ENCODE data around the gene PMM1.
"Not testable (repeated sequence)": the region's sequence is repeated elsewhere in the genome, so short reads cannot be mapped to it uniquely, and the experiment has no call there.

Gene PMM1

GRCh38 chr22:41589391-41590241 is at the start of gene PMM1:
TSS of gene PMM1 (minus strand) at chr22:41589840. CDS start at chr22:41589805, 35 bp downstream.
- DNase-seq = peak; percentile 100

GRCh38 chr22:41638748-41639147 is 49.1 kb upstream of the PMM1 start:
- DNase-seq = no peak

GRCh38 chr22:41638124-41638523 is 48.5 kb upstream of the PMM1 start:
- no peak for DNase-seq

- not testable (repeated sequence) for DNase-seq
These were observed 48.0 kb upstream of the PMM1 start for GRCh38 chr22:41637623-41638022.

- no peak for DNase-seq
These were observed 46.8 kb upstream of the PMM1 start for GRCh38 chr22:41636467-41636866.

GRCh38 chr22:41634610-41635009 is 45.0 kb upstream of the PMM1 start:
- DNase-seq = not testable (repeated sequence)

GRCh38 chr22:41631615-41632014 is 42.0 kb upstream of the PMM1 start:
- DNase-seq = not testable (repeated sequence)

GRCh38 chr22:41631115-41631514 is 41.5 kb upstream of the PMM1 start:
- DNase-seq = not testable (repeated sequence)

- no peak for DNase-seq
These were observed 35.9 kb upstream of the PMM1 start for GRCh38 chr22:41625577-41625976.

- no peak for DNase-seq
These were observed 32.2 kb upstream of the PMM1 start for GRCh38 chr22:41621911-41622179.

- peak; percentile 100 for DNase-seq
These were observed 31.7 kb upstream of the PMM1 start, which contains the start of gene XRCC6 for GRCh38 chr22:41621099-41621910. TSS of gene XRCC6 (plus strand) at chr22:41621295. CDS start at chr22:41622005, 710 bp downstream.

- DNase-seq = no peak
These were observed 31.0 kb upstream of the PMM1 start, which contains the start of gene DESI1 for GRCh38 chr22:41620589-41621098. TSS of gene DESI1 (minus strand) at chr22:41621043. CDS start at chr22:41620839, 204 bp downstream.

GRCh38 chr22:41619979-41620588 is 30.4 kb upstream of the PMM1 start:
- peak; percentile 71 for DNase-seq

GRCh38 chr22:41613456-41613855 is 23.8 kb upstream of the PMM1 start:
- DNase-seq = no peak

GRCh38 chr22:41612603-41613306 is 23.1 kb upstream of the PMM1 start:
- no peak for DNase-seq

GRCh38 chr22:41608386-41608785 is 18.7 kb upstream of the PMM1 start:
- DNase-seq = no peak

- DNase-seq = no peak
These were observed 14.3 kb upstream of the PMM1 start for GRCh38 chr22:41603873-41604332.

- no peak for DNase-seq
These were observed 11.3 kb upstream of the PMM1 start for GRCh38 chr22:41600976-41601375.

- no peak for DNase-seq
These were observed 9.4 kb upstream of the PMM1 start for GRCh38 chr22:41598891-41599635.

- no peak for DNase-seq
These were observed 8.4 kb upstream of the PMM1 start for GRCh38 chr22:41598081-41598480.

GRCh38 chr22:41597635-41597953 is 8.0 kb upstream of the PMM1 start:
- no peak for DNase-seq

Data from NCI-H1105 (cell line).